GM18868 (cell line): Measurements from ENCODE around the gene SPATA20.

Experiments used
- ATAC-seq: cut with Tn5 transposase; IDR thresholded peaks from one replicate; pipeline ENCODE4 v1.9.1; 2021; ENCODE audit warnings: mild to moderate bottlenecking, moderate library complexity; ENCODE audit not compliant: unreplicated experiment

Gene SPATA20

DNA sequence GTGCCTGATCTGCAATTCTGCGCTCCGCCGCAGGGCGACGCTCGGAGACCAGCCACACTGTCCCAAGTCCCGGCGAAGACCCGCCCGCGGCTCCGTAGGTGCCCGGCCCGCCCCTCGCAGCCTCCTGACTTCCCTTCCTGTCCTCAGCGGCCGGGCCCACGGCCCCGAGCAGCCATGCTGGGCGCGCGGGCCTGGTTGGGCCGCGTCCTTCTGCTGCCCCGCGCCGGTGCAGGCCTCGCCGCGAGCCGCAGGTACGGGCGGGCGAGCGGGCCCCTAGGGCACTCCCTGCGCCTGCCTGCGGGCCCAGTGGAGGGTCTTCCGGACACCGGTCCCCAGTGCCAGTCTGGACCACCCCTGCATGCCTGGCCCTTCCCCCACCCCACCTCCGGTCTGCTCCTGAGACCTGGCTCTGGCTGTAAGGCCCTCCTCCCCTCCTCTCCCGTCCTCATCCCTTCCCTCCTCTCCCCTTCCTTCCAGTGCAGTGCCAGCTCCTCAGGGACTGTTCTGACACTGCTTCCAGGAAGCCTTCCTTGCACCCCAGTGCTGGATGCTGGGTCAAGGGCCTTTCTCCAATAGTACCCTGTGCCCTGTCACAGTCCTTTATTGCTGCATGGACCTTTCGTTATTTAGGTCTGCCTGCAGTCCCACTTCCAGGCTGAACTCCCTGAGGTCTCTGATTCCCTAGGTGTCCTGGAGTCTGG, at the start of gene SPATA20:
TSS of gene SPATA20 (plus strand) at position 140 of the 701 bp plus-strand sequence. CDS start at position 175, 35 bp downstream.
- ATAC-seq = peak; percentile 77

DNA sequence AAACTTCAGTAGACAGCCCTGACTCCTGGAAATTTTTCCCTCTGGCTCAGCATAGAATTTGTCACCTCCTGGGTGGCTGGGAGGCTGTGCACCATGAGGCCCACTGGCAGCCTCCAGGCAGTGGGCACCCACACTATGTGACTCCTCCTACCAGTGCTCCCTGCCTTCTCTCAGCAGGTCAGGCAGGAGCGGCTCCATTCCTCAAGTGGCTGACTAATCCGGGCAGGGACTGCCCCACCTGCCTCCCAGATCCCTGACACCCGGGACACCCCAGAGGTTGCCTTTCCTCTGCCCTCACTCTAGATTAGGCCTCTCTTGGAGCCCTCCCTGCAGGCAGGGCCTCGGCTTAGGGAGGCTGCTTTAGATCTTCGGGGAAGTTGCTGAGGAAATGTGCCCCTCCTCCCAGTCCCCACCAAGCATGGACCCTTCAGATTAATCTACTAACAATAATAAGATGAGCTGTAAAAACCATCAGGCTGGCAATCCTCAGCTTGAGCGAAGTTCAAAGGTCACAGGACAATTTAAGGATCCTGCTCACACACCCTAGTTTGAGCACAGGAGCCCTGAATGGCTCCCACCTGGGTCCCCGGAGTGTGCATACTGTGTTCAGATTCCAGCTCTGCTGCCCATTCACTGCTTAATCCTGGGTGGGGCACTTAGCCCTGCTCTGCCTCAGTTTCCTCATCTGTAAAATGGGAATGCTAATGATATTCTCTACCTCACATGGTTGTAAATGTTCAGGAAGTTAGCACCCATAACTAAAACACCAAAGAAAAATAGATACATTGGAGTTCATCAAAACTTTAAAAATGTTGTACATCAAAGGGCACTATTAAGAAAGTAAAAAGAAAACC, 48.7 kb upstream of the SPATA20 start:
- ATAC-seq = no peak

DNA sequence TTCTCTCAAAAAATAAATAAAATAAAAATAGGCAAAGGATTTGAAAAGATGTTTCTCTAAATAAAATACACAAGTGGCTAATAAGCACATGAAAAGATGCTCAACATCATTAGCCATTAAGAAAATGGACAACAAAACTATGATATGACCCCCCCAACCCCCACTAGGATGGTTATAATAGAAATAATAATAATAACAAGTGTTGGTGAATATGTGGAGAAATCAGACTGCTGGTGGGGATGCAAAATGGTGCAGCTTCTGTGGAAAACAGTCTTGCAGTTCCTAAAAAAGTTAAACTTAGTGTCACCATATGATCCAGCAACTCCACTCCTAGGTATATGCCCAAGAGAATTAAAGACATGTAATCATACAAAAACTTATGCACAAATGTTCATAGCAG, 47.7 kb upstream of the SPATA20 start:
- ATAC-seq = no peak

DNA sequence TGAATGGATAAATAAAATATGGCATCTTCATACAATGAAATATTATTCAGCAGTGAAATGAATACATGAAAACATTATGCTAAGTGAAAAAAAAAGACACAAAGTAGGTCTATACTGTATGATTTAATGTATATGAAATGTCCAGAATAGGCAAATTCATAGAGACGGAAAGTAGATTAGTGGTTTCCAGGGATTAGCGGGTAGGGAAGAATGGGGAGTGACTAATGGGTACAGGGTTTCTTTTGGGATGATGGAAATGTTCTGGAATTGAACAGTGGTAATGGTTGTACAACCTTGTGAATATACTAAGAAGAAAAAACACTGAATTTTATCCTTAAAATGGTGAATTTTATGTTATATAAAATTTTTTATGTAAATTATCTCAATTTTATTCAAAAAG, 47.3 kb upstream of the SPATA20 start:
- no peak for ATAC-seq

DNA sequence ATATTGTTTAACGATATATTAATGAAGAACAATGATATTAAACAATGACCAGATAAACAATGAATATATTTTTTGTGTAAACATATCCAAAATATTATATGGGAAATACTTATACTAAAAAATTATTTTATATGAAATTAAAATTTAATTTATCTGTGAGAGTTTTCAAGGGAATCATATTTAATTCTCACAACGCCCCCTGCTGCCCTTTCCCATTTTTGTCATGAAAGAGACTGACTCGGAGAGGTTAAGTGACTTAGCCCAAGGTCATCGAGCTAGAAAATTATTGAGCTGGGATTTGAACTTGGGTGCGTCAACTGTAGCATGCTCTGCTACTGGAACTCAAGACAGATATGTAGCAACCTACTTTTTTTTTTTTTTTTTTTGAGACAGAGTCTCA, 45.9 kb upstream of the SPATA20 start:
- no peak for ATAC-seq

DNA sequence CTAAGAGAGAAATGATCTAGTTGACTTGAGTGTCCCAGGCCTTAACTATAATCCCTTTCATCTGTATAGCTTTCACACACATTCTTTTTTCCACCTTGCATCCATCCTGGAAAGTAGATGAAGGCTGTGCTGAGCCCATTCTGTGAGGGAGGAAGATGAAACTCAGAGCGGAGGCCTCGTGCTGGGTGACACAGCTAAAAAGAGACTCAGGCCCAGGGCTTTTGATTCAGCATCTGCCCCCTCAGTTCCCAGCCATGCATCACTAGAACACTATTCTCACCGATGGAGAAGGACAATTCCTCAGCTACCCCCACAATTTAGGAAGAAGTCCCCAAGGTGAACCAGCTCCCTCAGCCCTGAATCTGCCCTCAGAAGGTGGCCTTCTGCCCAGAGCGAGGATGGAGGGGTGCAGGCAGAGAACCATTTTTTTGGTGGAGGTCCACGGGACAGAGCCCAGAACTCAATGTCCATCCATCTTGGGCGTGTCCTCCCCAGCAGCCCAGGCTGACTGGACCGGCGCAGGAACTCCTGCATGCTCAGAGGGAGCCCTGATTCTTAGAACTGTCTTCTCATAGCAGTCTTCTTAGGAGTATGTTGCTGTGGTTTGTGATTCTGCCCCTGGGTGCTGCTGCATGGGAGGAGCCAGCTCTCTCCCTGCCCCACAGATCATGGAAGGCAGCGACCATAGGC, 44.5 kb upstream of the SPATA20 start:
- no peak for ATAC-seq

DNA sequence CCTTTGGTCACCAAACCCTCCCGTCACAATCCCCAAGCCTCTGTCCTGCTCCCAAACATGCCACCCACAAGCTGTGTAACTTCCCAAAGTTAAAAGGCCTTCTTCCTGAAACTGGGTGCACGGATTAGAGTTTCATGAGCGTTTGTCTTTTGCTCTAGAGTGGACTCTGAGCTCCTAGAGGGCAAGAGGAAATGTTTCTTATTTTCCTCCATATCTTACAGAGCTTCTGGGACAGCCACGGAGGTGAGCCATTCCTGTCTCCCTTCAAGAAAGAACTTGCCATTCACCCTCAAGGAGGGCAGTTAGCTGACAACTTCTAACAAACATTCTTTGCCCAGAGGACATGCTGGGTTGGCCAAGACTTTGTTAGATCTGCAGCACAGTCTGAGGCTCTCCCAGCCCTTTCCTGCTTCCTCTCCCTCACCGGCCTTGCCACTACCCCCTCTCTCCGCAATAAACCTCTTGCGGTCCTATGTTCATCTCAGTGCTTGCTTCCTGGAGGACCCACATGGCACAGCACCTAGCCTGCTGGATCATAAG, 41.3 kb upstream of the SPATA20 start:
- no peak for ATAC-seq

DNA sequence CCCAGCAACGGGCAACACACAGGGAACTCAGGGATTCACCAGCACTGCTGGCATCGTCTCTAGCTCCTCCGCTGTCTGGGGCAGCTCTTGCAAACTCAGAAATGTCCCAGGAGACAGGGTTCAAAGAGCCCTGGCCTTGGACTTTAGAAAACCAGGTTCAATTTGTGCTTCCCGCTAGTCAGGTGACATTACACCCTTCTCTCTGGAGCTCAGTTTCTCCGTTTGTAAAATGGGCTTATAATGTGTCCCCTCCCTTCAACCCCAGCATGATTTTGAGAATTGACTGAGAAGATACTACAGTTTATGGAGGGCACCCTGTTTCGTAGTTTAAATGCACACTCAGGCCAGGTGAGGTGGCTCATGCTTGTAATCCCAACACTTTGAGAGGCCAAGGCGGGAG, 40.7 kb upstream of the SPATA20 start:
- ATAC-seq = no peak

DNA sequence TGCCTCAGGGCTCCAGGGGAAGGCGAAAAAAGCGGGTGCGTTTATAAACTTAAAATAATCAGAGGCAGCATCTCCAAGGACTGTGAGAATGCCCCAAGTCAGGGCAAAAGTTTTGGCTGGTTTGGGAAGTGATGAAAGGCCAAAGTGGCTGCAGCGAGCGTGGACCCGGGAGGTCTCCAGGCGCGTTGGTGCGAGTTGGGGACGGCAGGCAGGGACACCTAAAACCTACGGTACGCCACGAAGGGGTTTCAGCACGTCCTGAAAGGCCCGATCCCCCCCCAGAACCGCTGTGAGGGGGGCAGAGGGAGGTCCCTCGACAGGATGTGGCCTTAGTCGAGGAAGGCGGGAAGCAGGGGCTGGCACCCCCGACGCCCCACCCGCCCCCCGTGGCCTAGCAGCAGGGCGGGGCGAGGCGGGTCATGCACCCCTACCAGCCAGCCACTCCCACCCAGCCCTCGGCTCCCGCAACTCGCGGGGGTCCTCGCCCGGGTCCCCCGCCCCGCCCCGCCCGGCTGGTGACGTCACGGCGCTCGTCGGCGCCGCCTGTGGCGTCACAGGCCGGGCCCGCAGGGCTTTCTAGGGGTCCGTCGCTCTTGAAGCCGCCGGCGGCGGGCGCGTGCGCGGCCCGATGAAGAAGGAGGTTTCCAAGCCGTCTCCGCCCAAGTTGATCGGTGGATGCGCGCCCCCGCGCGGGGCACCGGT, 39.0 kb upstream of the SPATA20 start, which contains the start of gene MYCBPAP:
TSS of gene MYCBPAP (plus strand) at position 569 of the 702 bp plus-strand sequence. CDS start 236 bp downstream, outside the sequence.
- peak; percentile 31 for ATAC-seq

DNA sequence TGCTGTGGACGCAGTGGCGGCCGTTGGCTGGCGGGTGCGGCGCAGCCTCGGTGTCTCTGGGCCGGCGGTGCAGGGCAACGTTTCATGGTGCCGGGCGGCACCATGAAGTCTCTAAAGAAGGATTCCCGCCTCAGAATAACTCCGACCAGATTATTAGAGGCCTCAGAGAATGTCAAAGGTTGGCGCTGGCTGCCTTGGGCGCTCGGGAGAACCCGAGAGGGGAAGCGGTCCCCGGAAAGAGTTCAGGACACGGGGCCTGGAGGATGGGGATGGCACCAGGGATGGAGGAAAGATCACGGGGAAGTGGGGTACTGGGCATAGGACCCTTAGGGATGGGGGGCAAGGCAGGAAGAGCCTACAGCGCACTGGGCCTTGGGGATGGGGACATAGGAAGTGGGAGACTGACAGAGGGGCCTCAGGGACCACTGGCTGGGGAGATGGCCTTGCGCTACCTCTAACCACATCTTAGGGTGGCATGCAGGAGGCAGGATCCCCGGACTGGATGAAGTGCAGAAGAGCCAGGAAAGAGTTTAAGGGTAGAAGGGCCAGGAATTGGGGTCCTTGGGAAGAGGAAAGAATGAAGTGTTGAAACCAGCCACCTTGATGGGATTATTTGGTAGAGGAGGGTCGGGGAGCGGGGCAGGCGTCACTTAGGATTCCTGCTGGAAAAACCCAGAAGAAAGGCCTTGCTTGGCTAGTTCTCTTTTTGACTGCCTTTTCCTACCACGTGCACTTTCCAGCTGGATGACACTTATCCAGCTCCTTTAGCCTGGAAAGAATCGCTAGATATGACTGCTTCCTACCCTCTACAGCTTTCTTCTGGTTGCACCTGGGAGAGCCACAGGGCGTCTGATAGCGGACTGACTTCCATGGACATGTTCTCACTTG, 38.2 kb upstream of the SPATA20 start:
- ATAC-seq = no peak

DNA sequence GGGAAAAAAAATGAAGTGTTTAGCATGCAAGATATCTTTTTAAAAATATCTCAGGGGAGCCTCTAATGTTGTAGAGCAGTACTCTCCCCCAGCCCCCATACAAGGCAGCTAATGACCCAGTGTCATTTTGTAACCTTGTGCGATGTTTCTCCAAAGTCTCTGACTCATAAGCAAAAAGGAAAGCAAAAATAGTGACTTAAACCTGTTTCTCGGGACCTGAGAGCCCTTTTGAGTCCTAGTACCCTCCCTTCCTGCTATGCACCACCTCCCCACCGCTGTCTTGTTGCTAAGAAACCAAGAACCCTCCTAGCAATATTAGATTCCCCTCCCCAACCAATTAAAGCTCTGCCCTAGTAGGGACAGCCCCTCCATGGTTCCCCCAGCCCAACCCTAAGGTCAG, 35.9 kb upstream of the SPATA20 start:
- ATAC-seq = peak; percentile 89

DNA sequence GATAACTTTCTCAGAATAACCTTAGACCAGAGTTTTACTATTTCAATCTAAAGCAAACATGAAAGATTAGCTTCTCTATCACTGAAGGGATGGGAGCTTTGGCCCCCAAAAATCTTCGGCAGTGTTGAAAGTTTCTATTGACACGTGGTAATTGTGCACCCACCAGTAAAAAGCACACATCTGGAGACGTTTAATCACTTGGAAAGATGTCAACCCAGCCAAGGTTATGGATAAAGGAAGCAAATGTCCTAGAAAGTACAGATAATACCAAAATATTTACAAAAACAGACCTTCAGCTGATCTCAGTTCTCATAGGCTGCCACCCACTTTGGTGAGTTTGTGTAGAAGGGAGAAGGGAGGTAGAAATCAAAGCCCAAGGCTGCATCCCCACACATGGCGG, 33.5 kb upstream of the SPATA20 start:
- ATAC-seq = no peak

DNA sequence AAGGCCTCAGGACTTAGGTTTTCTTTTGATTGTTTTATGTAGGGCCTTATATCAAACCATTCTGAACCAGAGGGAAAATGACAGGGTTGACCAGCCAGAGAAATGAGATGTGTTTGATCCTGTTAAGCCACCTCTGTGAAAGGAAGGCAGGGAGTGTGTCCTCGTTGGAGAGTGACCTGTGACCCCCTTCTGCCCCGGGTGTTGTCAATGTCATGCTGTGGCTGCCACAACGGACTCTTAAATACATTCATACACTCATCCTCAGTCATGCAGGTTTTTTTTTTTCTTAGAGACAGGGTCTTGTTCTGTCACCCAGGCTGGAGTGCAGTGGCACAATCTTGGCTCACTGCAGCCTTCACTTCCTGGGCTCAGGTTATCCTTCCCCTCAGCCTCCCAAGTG, 32.6 kb upstream of the SPATA20 start:
- ATAC-seq = no peak

DNA sequence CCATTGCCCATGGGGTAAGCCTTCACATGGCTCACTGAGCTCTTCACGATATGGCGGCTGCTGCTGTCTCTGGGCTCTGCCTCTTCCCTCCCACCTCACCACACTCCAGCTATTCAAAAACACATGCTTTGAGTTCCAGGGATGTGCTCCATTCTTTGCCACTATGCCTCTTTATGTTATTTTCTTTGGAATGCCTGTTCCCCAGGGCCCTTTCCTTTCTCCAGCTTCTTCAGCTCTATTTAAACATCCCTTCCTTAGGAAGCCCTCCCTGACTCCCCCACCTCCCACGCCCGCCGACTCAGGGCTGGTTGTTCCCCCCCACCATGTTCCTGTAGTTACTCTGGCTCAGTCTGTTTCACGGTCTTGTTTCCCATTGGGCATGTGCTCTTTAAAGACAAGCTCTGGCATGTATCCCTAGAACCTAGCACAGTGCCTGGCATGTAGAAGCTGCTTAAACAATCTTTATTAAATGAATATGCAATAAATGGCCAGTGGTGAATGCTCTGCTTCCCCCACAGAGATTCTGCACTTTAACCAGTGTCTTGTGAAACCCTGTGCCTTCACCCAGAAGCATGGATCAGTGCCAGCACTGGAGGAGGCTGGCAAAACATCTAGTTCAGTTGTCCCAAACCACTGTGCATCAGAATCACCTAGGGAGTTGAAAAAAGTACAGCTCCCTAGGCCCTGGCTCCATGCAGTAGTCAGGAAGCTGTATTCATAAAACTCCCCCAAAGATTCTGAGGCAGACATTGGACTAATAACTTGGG, 31.9 kb upstream of the SPATA20 start:
- no peak for ATAC-seq

DNA sequence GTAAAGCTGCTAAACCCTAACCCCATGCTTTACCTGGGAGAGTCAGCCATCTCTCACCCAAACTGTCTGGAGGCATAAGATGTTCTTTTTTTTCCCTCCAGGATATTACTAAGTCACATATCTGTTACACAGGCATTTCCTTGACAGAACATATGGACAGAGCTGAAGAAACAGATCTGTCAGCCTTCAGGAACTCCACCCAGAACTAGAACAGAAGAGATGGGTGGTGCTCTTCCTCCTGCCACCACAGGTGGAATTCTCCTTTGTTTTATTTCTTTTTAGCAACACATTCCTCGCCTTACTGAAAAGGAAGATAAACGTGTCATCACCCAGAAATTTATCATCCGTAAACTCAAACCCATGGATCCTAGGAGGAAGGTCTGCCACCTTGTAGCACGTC, 30.0 kb upstream of the SPATA20 start:
- ATAC-seq = no peak

DNA sequence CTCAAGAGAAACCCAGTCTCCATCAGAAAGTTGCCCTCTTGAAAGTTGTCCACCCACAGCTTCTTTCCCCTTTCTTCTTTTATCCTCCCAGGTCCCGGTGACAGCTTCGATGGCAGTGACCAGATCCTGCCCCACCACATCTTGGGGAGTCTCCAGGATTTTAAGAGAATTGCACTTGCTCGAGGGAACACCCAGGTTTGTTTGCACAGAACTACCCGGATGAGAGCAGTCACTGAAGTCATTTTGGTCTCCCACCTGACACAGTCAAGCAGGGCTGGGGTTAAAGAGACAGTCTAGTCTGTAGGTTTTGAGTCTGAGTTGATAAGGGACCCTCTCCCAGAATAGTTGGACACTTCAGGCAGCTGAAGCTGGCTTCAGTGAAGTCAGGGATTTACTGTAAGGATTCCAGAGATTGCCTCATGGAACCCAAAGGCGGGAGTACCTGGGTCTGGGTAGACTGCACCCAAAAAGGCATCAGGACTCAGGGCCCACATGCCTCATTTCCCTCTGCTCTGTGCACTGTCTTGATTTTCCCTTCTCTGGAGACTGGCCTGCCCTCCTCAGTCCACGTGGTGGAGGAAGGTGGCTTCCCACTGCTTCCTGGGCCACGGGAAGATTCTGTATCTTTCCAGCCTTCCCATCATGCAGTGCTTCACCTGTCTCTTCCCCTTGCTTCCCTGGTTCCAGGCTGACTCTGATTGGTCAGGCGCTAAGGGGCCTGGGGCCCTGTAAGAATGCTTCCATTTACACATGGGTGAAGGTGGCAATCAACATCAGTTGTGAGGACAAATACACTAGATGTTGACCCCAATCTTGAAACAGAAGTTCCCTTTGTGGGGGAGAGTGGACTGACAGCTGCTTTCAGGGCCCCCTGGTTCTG, 29.2 kb upstream of the SPATA20 start:
- ATAC-seq = no peak

DNA sequence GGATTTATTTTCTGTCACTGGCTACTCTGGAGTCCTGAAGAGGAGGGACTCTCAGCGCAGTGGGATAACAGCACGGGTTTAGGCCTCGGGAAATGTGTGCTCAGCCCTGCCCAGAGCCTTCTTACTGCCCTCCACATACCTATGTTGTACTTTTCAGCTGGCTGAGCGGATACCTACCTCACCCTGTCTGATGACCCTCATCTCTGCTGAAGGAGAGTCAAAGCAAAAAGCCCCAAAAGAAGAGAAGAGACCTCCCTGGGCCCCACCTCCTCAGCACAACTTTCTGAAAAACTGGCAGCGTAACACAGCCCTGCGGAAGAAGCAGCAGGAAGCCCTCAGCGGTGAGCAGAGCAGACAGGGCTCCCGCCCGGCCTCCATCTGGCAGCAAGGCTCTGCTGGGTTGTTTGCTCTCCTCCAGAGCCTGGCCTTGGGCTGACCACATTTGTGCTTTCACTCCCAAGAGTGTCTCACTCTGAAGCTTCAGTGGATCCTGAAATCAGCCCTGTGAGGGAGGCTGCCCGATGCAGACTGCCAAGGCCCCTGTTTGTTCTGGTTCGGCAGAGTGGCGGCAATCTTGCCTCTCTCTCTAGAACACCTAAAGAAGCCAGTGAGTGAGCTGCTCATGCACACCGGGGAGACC, 28.5 kb upstream of the SPATA20 start:
- ATAC-seq = no peak
